ENCODE data around the gene RBPJ.
"Not testable (repeated sequence)": the region's sequence is repeated elsewhere in the genome, so short reads cannot be mapped to it uniquely, and the experiment has no call there.

The RBPJ gene

DNA sequence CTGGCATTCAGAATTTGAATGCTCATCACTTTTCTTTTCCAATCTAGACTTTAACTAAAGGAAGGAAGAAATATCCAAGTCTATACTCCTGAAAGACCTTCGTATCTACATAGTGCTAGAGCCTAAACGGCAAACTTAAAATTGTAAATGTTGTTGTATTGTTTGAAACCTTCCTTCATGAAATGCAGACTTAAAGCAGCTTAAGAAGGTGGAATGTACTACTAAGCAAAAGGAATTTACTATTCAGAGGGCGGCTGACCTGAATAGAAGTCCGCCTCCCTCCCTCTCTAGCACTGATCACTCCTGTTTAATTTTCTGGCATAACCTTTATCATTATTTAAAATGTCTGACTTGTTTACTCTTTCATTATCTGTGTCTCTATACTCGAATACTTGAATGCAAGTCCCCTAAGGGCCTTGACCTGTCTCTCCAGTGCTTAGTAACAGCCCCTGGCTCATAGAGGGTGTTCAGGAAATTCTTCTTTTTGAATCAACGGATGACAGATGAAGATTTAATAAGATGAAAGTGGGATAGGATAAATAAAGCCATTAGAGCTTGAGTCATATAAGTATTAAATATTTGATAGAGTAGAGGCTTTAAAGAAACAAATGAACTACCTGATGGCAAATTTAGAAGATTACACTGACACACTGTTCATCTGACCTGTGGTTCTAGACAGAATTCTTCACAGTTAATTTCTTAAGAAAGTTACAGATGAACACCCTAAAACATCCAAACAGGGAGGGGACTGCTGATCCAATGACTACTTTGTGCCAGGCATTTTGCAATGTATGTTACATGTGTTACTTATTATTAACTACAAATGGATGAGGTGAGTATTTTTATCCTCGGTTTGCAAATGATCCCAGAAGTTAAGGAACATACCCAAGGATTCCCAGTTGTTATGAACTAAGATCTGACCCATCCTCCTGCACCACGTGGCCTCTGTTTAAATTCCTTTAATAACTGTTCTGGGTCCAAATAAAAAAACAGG is 20.2 kb upstream of the RBPJ start:
- no peak for DNase-seq
- intact Hi-C loops (cut with DNase I) = no loop called here

DNA sequence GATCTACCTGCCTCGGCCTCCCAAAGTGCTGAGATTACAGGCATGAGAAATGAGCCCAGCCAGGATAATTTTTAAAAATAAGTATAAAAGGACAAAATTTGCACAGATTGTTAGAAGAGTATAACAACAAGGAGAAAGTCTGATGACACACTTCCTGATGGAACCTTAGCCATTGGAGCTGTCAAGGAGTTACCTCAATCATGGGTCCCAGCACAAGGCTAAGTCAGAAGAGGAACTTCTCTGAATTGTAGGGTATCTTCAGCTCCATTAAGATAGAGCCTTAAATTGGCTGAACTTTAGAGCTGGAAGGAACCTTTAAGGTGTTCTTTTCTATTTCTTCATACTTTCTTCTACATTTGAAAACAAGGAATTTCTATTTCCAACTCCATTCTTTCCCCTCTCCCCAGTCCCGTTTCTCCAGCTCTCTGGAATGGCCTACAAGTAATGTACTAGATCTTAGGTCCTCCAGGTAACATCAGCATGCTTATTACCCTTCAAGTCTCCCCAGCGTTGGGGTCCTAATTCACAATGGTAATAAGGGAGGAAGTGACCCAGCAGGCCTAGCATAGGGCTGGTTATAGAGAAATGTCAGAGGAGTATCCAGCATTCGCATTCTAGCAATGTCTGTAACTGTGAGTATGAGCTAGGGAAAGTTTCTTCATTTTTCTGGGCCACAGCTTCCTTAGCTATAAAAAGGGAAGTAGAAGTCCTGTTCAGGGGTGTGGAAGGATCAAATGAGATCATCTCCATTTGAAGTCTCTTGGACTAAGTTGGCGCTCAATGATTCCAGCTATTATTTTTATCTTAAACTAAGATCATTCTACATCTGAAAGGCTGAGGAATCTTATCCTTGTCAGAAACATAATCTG is 18.5 kb upstream of the RBPJ start:
- intact Hi-C loops (cut with DNase I) = no loop called here
- no peak for DNase-seq

DNA sequence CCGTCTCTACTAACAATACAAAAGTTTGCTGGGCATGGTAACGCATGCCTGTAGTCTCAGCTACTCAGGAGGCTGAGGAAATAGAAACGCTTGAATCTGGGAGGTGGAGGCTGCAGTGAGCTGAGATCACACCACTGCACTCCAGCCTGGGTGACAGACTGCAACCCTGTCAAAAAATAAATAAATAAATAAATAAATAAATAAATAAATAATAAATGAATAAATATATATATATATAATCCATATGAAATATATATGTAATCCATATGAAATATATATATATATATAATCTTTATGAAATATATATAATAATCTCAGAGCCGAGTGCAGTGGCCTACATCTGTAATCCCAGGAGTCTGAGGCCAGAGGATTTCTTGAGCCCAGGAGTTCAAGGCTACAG is 17.8 kb upstream of the RBPJ start:
- intact Hi-C loops (cut with DNase I) = no loop called here
- DNase-seq = no peak

DNA sequence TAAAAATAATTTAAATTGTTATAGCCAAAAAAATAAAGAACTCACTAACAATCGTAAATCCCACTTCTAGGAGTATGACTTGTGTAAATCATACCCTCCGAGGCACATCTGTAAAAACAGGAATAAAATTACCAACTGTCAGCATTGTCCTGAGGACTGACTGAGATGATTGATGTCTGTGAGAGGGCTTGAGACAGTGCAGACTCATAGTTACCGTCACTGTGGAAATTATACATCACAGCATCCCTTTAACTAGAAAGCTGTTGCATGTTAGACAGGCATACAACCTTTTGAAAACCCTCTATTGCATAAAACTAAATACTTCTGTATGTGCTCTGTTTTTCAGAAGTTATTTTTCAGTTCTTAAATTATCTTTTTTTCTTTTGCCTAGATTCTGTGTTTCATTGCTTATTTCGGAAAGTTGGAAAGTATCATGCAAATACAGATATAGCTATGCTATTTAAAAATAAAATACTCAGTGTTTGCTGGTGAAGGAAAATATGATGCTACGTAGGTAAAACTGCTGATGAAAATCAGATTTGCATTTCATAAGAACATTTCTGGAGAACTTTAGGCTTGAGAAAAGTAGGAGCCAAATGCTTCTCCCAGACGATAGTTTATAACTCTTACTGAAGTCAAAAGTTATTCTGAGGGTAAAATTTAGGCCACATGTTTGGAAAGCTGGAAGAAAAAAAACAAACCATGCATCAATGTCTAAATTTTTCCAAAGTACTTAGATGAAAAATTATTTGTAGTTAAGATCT is 13.6 kb upstream of the RBPJ start:
- intact Hi-C loops (cut with DNase I) = no loop called here
- DNase-seq = no peak

DNA sequence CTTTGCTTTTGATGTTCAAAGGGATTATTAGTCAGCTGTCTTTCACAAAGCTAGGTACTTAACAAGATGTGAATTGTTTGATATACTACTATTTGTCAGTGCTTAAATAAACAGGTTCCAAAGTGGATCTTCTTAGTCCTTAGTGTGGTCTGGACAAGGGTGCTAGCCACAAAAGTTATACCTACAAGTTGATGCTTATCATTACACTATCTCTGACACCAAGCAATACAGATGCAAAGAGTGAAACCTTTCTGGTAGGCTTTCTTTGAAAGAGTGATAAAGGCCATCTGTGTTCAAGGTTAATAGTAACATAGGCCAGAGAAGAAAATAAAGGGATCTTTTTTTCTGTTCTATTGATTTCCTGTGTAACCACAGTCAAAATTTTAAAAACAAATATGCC is 12.2 kb upstream of the RBPJ start:
- no peak for DNase-seq
- intact Hi-C loops (cut with DNase I) = no loop called here

DNA sequence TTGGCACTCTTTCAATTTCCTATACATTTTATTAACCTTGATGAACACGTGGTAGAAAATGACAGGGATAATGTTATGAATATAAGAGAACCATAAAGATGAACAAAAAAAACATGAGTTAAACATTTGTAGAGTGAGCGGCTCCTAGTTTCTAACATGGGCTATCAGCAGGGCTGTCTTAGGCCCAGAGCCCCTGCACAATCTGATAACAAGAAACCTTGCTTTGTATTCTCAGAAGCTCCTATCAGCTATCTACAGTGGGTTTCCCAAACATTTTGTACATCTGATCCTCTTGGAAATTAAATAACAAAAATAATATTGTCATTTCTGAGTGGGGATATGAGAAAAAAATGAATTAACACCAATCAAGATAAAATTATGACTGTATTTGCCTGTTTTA is 10.6 kb upstream of the RBPJ start:
- intact Hi-C loops (cut with DNase I) = loop anchor here (10.0 kb wide), 1 partner anchor 385 kb away; no protein-coding TSS in a partner anchor
- DNase-seq = no peak

DNA sequence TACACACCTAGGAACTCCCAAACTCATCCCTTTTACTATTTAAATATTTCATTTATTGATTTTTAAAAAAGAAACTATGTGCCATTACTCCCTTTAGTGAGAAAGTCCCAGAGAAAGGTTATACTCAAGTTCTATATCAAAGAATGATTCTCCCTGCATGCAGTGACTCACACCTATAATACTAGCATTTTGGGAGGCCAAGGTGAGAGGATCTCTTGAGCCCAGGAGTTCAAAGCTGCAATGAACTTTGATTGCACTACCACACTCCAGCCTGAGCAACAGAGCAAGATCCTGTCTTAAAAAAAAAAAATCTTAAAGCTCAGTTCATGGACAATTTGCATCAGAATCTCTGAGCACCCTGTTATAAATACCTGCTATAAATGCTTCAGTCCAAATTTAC is 9.2 kb upstream of the RBPJ start:
- DNase-seq = no peak
- intact Hi-C loops (cut with DNase I) = loop anchor here (10.0 kb wide), 1 partner anchor 387 kb away; no protein-coding TSS in a partner anchor

DNA sequence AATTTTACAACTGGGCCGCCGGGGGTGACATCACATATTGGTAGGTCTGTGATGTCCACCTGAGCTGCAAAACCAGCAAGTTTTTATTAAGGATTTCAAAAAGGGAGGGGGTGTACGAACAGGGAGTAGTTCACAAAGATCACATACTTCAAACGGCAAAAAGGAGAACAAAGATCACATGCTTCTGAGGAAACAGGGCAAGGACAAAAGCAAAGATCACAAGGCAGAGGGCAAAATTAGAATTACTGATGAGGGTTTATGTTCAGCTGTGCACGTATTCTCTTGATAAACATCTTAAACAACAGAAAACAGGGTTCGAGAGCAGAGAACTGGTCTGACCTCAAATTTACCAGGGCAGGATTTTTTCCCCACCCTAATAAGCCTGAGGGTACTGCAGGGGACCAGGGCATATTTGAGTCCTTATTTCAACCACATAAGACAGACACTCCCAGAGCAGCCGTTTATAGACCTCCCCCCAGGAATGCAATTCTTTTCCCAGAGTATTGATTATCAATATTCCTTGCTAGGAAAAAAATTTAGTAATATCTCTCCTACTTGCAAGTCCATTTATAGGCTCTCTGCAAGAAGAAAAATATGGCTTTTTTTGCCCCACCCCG is 5.4 kb upstream of the RBPJ start:
- intact Hi-C loops (cut with DNase I) = loop anchor here (10.0 kb wide), 1 partner anchor 391 kb away; no protein-coding TSS in a partner anchor
- DNase-seq = not testable (repeated sequence)

DNA sequence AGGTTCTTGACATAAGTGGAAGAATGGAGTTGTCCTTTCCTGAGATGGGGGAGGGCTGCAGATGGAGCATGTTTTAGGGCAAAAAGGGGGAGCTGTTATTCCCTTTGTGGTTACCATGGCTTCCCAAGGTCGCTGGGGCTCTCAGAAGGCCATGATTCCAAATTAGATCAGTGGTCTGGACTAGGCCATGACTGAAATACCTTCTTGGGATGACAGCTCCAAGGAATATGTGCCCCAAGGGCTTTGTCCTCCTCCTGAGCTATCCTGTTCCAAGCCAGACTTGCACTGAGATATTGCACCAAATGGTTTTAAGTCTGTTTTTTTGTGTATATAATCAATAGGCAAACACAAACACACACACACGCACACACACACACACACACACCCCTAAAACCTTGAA is 3.0 kb upstream of the RBPJ start:
- intact Hi-C loops (cut with DNase I) = loop anchor here (10.0 kb wide), 1 partner anchor 393 kb away; no protein-coding TSS in a partner anchor

DNA sequence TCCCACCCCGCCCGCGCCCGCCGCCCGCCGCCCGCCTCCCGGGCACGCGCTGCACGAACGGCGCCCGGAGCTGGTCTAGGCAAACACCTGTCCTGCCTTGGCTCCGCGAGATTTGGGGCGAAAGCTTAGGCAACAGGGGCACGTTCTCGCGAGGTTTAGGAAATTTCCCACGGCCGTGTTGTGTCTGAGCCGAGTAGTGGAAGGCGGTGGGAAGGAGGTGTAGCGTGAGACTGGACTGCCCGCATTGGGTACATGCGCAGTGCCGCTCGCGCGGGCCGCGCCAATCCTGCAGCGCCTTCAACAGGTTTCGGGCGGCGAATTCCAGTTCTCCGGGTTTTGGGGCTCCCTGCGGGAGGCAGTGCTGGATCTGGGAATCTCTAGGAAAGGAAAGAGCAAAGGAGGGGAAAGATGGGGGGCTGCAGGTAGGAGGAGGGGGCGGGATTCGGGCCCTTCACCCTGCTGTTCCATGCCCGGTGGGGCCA is 1.3 kb upstream of the RBPJ start:
- DNase-seq = peak; percentile 93 to 99 (median 97)
- intact Hi-C loops (cut with DNase I) = loop anchor here (10.0 kb wide), 1 partner anchor 395 kb away; no protein-coding TSS in a partner anchor

More for the DNA sequence above, 3.0 kb upstream of the RBPJ start:
- no peak for DNase-seq

DNA sequence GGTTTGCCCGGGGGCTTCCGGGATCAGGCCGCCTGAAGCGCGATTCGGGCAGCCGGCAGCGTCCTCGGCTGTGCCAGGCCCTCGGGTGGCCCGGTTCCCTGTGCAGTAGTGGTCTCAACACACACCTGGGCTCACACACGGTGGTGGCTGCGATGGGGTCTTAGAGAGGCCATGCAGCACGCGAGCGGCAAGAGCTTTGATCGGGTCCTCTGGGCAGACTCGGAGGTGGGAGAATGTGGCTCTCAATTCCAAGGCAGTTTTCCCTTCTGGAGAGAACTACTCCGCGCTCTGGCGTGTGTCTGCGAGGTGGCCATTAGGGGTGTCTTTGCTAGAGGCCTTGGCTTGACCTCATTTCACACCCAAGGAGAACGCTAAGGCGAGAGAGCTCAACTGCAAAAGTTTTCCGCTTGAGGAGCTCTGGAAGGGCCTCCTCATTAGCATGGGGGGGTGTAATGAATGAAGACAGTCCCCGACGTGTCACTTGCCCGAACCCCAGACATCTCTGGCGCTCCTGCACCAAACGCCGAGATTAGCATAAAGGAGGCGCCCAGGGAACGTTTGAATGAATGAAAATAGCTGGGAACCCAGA is 771 bp upstream of the RBPJ start:
- DNase-seq = peak in 4 of 10 donors; percentile 19 to 83 (median 30)
- intact Hi-C loops (cut with DNase I) = loop anchor here (5.0 to 10.0 kb wide), 2 partner anchors 238 to 395 kb away; no protein-coding TSS in a partner anchor

DNA sequence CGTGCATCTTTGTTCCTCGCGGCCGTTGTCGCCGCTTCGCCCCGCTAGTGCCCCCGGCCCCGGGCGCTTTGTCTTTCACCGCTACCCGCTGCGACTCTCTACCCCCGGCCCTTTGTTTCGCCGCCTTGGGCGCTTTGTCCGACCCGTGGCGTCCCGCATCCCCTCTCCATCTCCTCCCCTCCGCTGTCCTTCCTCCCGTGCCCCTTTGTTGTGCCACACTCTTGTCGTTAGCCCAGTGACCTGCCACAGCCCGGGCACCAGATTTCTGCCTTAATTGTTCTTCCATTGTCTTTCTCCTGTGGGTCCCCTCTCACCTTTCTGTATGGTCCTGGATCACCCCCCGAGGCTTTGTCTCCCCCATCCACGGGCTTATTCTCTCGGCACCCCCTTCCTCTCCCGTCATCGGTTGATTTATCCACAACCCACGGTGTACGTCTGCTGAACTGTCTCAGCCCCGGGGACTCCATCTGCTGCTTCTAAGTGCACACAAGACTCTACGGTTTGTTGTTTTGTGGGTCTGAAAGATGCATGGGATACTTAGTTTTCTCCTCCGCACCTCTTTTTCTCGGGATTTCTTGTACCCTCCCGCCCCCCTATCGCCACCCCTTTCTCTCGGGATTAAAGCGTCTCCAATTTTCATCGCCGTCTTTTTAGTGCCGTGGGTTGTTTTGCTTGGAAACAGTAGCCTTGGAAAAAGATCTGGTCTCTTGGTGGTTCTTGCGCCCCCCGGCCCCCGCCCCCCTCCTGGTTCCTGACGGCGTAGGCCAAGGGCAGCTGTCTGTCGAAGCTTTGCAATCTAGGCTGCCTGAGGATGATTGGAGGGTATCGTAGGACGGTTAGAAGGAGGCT is 783 bp downstream of the RBPJ start:
- intact Hi-C loops (cut with DNase I) = loop anchor here (2.0 to 5.0 kb wide), 2 partner anchors 239 to 333 kb away; no protein-coding TSS in a partner anchor
- DNase-seq = peak in 3 of 10 donors; percentile 17 to 24 (median 20)

DNA sequence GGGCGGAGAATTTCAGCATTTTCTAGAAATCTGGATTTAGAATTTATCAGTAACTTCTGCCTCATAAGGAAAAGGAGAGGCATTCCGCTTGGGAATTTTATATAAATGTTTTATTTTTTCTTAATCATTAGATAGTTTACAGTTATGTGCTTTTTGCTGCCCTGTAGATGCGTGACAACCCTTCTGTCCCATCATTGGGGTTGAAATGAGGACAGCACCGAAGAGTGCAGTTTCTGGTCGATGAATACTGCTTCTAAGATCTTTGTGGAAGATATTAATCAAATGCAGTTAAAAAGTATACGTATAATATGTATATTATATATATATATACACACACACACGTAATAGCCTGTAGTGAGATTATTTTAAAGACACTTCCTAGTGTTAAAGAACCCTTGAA is 1.5 kb downstream of the RBPJ start:
- intact Hi-C loops (cut with DNase I) = loop anchor here (2.0 to 5.0 kb wide), 2 partner anchors 240 to 334 kb away; no protein-coding TSS in a partner anchor
- no peak for DNase-seq

DNA sequence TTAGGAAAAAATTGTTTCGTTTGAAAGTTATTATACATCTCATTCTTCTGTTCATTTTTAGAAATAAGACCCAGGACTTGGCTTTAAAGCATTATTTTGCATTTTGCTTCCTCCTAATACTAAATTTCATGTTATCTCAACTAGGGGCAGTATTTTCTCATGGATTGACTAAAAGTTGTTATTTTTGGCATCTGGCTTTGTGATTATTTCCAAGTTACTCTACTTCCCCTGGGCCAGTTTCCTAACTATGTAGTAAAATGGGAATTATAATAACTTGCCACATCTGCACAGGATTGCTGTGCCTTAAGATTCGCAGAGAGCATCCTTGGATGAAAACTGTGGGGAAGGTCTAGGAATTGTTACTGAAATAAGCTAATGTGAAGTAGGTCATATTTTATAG is 3.0 kb downstream of the RBPJ start:
- DNase-seq = no peak
- intact Hi-C loops (cut with DNase I) = loop anchor here (2.0 to 5.0 kb wide), 2 partner anchors 242 to 335 kb away; no protein-coding TSS in a partner anchor

DNA sequence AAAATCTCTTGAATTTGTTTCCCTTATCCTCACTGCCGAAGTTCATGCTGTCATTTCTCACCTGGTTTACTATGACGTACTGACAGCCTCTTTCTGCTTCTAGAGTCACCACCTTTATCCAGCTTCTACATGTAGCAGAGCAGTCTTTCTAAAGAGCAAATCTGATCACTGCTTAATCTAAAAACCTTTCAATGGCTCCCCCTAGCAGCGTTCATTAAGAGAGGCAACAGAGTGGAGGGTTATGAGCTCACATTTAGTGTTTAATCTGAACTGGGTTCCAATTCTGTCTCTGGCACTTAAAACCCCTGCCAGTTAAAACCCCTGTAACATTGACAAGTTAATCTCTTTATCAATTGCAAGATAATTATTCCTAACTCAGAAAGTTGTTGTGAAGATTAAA is 4.4 kb downstream of the RBPJ start:
- DNase-seq = no peak
- intact Hi-C loops (cut with DNase I) = no loop called here

DNA sequence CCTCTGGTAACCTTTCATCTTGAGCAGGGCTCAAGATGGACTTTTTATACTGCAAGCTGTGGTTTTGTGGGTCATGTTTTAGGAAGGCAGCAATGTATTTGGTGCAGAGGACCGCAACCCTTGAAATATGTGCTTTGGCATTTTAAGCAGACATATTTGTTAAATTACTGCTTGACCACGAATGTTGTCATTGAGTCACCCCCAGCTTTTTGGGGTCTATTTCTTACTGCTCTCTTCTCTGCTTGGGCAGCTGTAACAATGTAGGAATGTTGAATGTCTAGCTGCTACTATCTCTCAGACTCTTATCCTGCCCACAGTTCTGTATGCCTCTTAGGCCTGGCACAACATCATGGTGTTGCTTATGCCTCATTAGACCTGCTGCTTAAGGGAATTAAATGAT is 6.0 kb downstream of the RBPJ start:
- intact Hi-C loops (cut with DNase I) = no loop called here

DNA sequence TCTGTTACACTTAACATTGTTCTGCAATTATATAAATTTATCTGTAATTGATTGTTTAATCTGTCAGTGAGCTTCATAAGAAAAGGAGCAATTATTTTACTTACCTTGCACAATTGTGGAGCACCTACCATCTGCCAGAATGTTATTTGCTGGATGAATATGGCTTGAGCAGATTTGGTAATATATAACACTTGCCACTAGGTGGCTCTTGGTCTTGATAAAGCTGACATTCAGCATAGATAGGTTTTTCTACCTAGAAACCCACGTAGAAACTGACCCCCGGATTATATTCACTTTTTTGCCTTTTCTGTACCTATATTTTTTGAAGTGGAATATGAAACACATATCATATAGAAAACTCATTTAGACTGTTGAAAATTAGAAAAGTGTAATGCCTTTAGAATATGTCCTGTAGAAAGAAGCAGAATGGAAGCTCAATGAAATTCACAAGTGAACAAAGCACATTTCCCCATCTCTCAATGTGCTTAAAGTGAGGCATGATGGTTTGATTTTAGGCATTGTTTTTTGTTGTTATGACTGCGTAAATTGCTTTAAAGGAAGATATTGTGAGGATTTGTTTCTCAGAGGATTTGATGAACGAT is 9.5 kb downstream of the RBPJ start:
- intact Hi-C loops (cut with DNase I) = loop anchor here (1.0 to 10.0 kb wide), 2 partner anchors 80 to 685 kb away; no protein-coding TSS in a partner anchor
- no peak for DNase-seq

More for the DNA sequence above, 6.0 kb downstream of the RBPJ start:
- DNase-seq = no peak

All from posterior cingulate gyrus (tissue), 11 donors.